ENCODE results near the gene TVP23C. TPM values are rescaled to one million over a fixed set of nuclear protein-coding genes. Genes with fewer than 3 reads are reported as not detected.
A peak's percentile ranks its signal among the peaks of the same experiment; 100 is the strongest.
"Not testable (repeated sequence)": the region's sequence is repeated elsewhere in the genome, so short reads cannot be mapped to it uniquely, and the experiment has no call there.

Gene TVP23C
- 14.1 TPM for total RNA-seq (2021; ENCODE audit: unreplicated experiment)
- 3.8 and 5.4 TPM in 2 replicates for polyA plus RNA-seq (2012)
- percentile 97 among the genes with signal in this experiment for Bru-seq, nascent RNA
- BruChase-seq, experiment 1, labeled RNA remaining after a 6-hour chase, result percentile 96 among the genes with signal in this experiment
- percentile 97 among the genes with signal in this experiment for BruChase-seq, experiment 2, labeled RNA remaining after a 2-hour chase
- long read RNA-seq, partial matches to known transcripts, result 0 of 4 reads
- long read RNA-seq, other reads (novel, unspliced or antisense), result 4 of 4 reads

GRCh38 chr17:15563375-15563857, at the start of gene TVP23C:
Gene TVP23C (minus strand): TSS chr17:15563483. CDS start chr17:15563448, 35 bp downstream.
- CTCF ChIA-PET; H3K9me2 ChIP-seq (ENCODE audit: insufficient read depth); RAD21 ChIA-PET (ENCODE audit: low non-redundant PET in 1 of 2, low total read pairs in 2 of 2, uncharacterized antibody in 2 of 2, unreplicated experiment in 2 of 2); H2AFZ ChIP-seq (ENCODE audit: low read depth, low read length, poor library complexity, severe bottlenecking); H3K9me3 ChIP-seq (ENCODE audit: control insufficient read depth in 1 of 2, insufficient read depth in 1 of 2, low read depth in 1 of 2, low read length in 2 of 2); H3K4me1 ChIP-seq (ENCODE audit: control insufficient read depth in 1 of 2, insufficient read depth in 2 of 2, low read length in 2 of 2); intact Hi-C loops (cut with micrococcal nuclease); POLR2A ChIA-PET; BruUV-seq (replicated peaks); H3K79me2 ChIP-seq (ENCODE audit: insufficient read depth, low read length); H3K27me3 ChIP-seq (ENCODE audit: insufficient read depth, low read length); H3K36me3 ChIP-seq (ENCODE audit: control insufficient read depth in 1 of 2, insufficient read depth in 2 of 2, low read length in 2 of 2); H4K20me1 ChIP-seq (ENCODE audit: insufficient read depth): not testable (repeated sequence)
- DNase-seq (ENCODE audit: low read depth, low spot score) (peak; percentile 63), ATAC-seq (peak; percentile 97)
- Histone ChIP-seq H3K4me2 (ENCODE audit: low read length) (peak within 1 kb of the TSS; percentile 67), H3K9ac (ENCODE audit: low read length) (peak within 1 kb of the TSS; percentile 65), H3K4me3 (replicated peaks in 1 of 2; ENCODE audit: low read depth in 1 of 2, low read length in 2 of 2) (peak within 1 kb of the TSS; percentile 54 to 65), H3K27ac (ENCODE audit: low read depth, low read length) (peak within 1 kb of the TSS; percentile 59; the same call in 1 of the 2 replicates)
- peak; percentile 81 for TF ChIP-seq POLR2AphosphoS5 (IDR thresholded peaks at IDR 0.05; ENCODE audit: low read depth, low read length)
- TF ChIP-seq YY1 (IDR thresholded peaks at IDR 0.05; ENCODE audit: extremely low read depth, insufficient replicate concordance, low read depth, low read length), result peak; percentile 84

DNA sequence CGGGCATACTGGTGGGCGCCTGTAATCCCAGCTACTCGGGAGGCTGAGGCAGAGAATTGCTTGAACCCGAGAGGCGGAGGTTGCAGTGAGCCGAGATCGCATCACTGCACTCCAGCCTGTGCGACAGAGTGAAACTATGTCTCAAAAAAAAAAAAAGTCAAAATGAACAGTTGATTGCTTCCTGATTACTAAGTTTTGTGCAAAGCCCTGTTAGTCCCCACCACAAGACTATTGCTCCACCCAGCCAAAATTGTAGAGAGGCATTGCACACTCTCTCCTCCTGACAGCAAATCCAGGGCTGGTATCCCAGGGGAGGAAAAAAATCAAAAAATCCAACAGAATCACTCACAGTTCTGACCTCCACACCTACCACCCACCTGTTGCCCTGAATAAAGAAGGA, 29.7 kb upstream of the TVP23C start:
- H3K4me2 ChIP-seq (ENCODE audit: low read length); H2AFZ ChIP-seq (ENCODE audit: low read depth, low read length, poor library complexity, severe bottlenecking); H3K9me3 ChIP-seq (ENCODE audit: control insufficient read depth in 1 of 2, insufficient read depth in 1 of 2, low read depth in 1 of 2, low read length in 2 of 2); H3K9me2 ChIP-seq (ENCODE audit: insufficient read depth); H3K36me3 ChIP-seq (ENCODE audit: control insufficient read depth in 1 of 2, insufficient read depth in 2 of 2, low read length in 2 of 2); POLR2A ChIA-PET; H3K79me2 ChIP-seq (ENCODE audit: insufficient read depth, low read length); ATAC-seq; H3K27ac ChIP-seq (ENCODE audit: low read depth, low read length); H3K27me3 ChIP-seq (ENCODE audit: insufficient read depth, low read length); DNase-seq (ENCODE audit: low read depth, low spot score); intact Hi-C loops (cut with micrococcal nuclease); CTCF ChIA-PET; H3K4me1 ChIP-seq (ENCODE audit: control insufficient read depth in 1 of 2, insufficient read depth in 2 of 2, low read length in 2 of 2); H3K4me3 ChIP-seq (replicated peaks in 1 of 2; ENCODE audit: low read depth in 1 of 2, low read length in 2 of 2); H3K9ac ChIP-seq (ENCODE audit: low read length); H4K20me1 ChIP-seq (ENCODE audit: insufficient read depth); BruUV-seq (replicated peaks); RAD21 ChIA-PET (ENCODE audit: low non-redundant PET in 1 of 2, low total read pairs in 2 of 2, uncharacterized antibody in 2 of 2, unreplicated experiment in 2 of 2): not testable (repeated sequence)

DNA sequence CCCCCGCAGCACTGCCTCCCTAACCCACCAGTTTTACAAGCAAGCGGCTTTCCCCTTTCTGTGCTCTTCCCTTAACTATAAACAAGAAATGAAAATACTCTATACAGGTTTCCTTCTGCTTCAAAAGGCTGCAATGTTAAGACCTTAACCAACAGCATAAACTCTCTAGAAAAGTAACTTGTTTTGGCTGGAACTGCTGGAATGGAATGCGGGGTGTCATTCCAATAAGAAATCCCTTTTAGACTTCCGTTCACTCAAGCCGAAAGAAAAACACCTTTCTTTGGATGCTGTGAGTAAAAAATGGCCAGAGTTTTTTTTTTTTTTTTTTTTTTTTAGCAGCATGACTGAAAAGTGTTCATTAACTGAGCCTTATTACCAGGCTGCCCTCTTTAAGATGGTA, 28.7 kb upstream of the TVP23C start:
- CTCF ChIA-PET; H2AFZ ChIP-seq (ENCODE audit: low read depth, low read length, poor library complexity, severe bottlenecking); RAD21 ChIA-PET (ENCODE audit: low non-redundant PET in 1 of 2, low total read pairs in 2 of 2, uncharacterized antibody in 2 of 2, unreplicated experiment in 2 of 2); H4K20me1 ChIP-seq (ENCODE audit: insufficient read depth); POLR2A ChIA-PET; H3K4me3 ChIP-seq (replicated peaks in 1 of 2; ENCODE audit: low read depth in 1 of 2, low read length in 2 of 2); H3K9me2 ChIP-seq (ENCODE audit: insufficient read depth); H3K27me3 ChIP-seq (ENCODE audit: insufficient read depth, low read length); H3K4me1 ChIP-seq (ENCODE audit: control insufficient read depth in 1 of 2, insufficient read depth in 2 of 2, low read length in 2 of 2); H3K9ac ChIP-seq (ENCODE audit: low read length); BruUV-seq (replicated peaks); H3K27ac ChIP-seq (ENCODE audit: low read depth, low read length); H3K79me2 ChIP-seq (ENCODE audit: insufficient read depth, low read length); H3K4me2 ChIP-seq (ENCODE audit: low read length); DNase-seq (ENCODE audit: low read depth, low spot score); ATAC-seq; H3K36me3 ChIP-seq (ENCODE audit: control insufficient read depth in 1 of 2, insufficient read depth in 2 of 2, low read length in 2 of 2); intact Hi-C loops (cut with micrococcal nuclease); H3K9me3 ChIP-seq (ENCODE audit: control insufficient read depth in 1 of 2, insufficient read depth in 1 of 2, low read depth in 1 of 2, low read length in 2 of 2): not testable (repeated sequence)

DNA sequence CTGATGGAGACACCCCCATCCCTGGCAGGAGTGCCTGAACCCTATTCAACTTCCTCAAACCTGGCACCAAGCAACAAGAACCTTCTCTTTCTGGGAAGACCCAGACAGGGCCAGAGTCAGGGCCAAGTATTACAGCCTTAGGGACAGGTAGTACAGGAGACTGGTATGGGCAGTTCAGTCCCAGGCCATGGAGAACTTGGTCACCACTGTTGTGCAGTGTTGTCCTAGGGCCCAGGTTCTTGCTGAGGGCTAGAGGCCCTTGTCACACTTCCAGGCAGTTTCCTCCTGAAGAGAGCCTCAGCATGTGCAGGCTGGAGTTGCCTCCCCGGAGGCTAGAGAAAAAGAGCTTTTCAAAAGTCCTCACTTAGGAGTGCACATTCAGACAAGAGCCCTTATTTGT, 27.6 kb upstream of the TVP23C start:
- H3K4me1 ChIP-seq (ENCODE audit: control insufficient read depth in 1 of 2, insufficient read depth in 2 of 2, low read length in 2 of 2); H3K4me2 ChIP-seq (ENCODE audit: low read length); H3K36me3 ChIP-seq (ENCODE audit: control insufficient read depth in 1 of 2, insufficient read depth in 2 of 2, low read length in 2 of 2); H3K4me3 ChIP-seq (replicated peaks in 1 of 2; ENCODE audit: low read depth in 1 of 2, low read length in 2 of 2); POLR2A ChIA-PET; BruUV-seq (replicated peaks); CTCF ChIA-PET; H3K9ac ChIP-seq (ENCODE audit: low read length); H3K27me3 ChIP-seq (ENCODE audit: insufficient read depth, low read length); H3K9me3 ChIP-seq (ENCODE audit: control insufficient read depth in 1 of 2, insufficient read depth in 1 of 2, low read depth in 1 of 2, low read length in 2 of 2); RAD21 ChIA-PET (ENCODE audit: low non-redundant PET in 1 of 2, low total read pairs in 2 of 2, uncharacterized antibody in 2 of 2, unreplicated experiment in 2 of 2); H3K9me2 ChIP-seq (ENCODE audit: insufficient read depth); H3K79me2 ChIP-seq (ENCODE audit: insufficient read depth, low read length); DNase-seq (ENCODE audit: low read depth, low spot score); ATAC-seq; H4K20me1 ChIP-seq (ENCODE audit: insufficient read depth); intact Hi-C loops (cut with micrococcal nuclease); H3K27ac ChIP-seq (ENCODE audit: low read depth, low read length); H2AFZ ChIP-seq (ENCODE audit: low read depth, low read length, poor library complexity, severe bottlenecking): not testable (repeated sequence)

All from HCT116 (cell line).